HG02678 (cell line): ENCODE results near the gene IFNK.

Experiments
- ATAC-seq: cut with Tn5 transposase; IDR thresholded peaks from one replicate; pipeline ENCODE4 v1.9.1; 2021; ENCODE audit warnings: mild to moderate bottlenecking, moderate library complexity; ENCODE audit not compliant: unreplicated experiment

Gene IFNK

DNA sequence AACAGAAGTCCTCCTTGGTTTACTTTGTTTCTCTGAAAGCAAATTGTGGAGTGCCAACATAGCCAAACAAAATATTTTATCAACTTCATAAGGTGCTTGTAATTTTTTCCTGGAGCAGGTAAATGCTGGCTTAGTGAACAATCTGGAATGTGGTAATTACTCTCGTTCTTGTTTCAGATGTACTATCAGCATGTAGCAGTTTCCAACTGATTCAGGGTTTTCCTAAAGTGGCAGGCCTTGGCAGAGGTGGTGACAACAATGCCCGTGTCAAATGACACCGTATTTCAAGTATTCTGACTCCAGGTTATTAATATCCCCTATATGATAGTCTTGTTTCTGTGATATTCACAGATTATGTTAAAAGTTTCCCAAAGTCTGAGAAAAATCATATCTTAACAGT lies 48.0 kb downstream of the IFNK start:
- ATAC-seq, result no peak

DNA sequence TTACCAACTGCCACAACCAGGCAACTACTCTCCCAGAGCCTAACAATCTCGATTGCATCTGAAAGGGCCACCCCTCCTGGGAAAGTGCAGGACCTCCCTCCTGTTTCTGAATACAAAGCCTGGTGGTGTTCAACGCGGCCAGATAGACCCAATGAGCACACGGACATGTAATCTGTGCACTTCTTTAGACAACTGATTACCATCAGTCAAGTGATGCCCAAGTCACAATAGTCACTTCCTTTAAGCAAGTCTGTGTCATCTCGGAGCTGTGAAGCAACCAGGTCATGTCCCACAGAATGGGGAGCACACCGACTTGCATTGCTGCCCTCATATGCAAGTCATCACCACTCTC lies 48.5 kb downstream of the IFNK start:
- ATAC-seq, result peak; percentile 33

DNA sequence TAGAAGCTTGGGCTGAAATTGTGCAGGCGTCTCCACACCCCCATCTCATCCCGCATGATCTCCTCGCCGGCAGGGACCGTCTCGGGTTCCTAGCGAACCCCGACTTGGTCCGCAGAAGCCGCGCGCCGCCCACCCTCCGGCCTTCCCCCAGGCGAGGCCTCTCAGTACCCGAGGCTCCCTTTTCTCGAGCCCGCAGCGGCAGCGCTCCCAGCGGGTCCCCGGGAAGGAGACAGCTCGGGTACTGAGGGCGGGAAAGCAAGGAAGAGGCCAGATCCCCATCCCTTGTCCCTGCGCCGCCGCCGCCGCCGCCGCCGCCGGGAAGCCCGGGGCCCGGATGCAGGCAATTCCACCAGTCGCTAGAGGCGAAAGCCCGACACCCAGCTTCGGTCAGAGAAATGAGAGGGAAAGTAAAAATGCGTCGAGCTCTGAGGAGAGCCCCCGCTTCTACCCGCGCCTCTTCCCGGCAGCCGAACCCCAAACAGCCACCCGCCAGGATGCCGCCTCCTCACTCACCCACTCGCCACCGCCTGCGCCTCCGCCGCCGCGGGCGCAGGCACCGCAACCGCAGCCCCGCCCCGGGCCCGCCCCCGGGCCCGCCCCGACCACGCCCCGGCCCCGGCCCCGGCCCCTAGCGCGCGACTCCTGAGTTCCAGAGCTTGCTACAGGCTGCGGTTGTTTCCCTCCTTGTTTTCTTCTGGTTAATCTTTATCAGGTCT lies 49.0 kb downstream of the IFNK start, which contains the start of gene C9orf72:
TSS of gene C9orf72 (minus strand) at position 564 of the 716 bp plus-strand sequence. CDS start 6,361 bp downstream, outside the sequence.
- ATAC-seq, result peak; percentile 72

DNA sequence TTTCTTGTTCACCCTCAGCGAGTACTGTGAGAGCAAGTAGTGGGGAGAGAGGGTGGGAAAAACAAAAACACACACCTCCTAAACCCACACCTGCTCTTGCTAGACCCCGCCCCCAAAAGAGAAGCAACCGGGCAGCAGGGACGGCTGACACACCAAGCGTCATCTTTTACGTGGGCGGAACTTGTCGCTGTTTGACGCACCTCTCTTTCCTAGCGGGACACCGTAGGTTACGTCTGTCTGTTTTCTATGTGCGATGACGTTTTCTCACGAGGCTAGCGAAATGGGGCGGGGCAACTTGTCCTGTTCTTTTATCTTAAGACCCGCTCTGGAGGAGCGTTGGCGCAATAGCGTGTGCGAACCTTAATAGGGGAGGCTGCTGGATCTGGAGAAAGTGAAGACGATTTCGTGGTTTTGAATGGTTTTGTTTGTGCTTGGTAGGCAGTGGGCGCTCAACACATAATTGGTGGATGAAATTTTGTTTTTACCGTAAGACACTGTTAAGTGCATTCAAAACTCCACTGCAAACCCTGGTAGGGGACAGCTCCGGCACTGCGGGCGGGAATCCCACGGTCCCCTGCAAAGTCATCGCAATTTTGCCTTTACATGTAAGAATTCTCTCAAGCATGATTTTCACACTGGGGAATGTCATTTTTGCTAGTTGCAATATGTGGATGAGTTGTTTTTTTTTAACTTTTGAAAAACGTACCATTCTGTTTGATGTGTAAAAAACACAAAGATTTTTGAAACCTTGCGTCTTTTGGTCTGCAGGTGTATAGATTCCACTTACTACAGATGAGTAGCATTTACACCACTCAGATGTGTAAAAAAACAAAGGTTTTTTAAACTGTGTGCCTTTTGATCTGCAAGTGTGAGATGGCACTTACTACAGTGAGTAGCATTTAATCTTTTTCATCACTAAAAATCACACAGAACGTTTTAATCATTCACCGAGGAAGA lies 49.8 kb downstream of the IFNK start:
- ATAC-seq, result peak; percentile 89
